T-helper 2 cell treated with Interferon-gamma antibody and Interleukin-4, amounts not matched to agents 5 μg/mL and 100 μg/mL, for 36 hours (primary cell): Measurements from ENCODE around the gene ESPNL.

ENCODE experiments used
- DNase-seq: peaks from one replicate; pipeline ENCODE4 v3.0.0; 2021; ENCODE audit warnings: low spot score
- H3K27ac Mint-ChIP-seq: one replicate; pipeline ENCODE4 v1.8.0; 2021; ENCODE audit warnings: mild to moderate bottlenecking, mixed read lengths
- H3K27me3 Mint-ChIP-seq: one replicate; pipeline ENCODE4 v1.8.0; 2021; ENCODE audit warnings: low read depth, mixed read lengths
- H3K36me3 Mint-ChIP-seq: one replicate; pipeline ENCODE4 v1.8.0; 2021; ENCODE audit warnings: low read depth, mixed read lengths
- H3K4me1 Mint-ChIP-seq: one replicate; pipeline ENCODE4 v1.8.0; 2021; ENCODE audit warnings: low read depth, mixed read lengths
- H3K4me3 Mint-ChIP-seq: one replicate; pipeline ENCODE4 v1.8.0; 2022; ENCODE audit warnings: mild to moderate bottlenecking, moderate library complexity, mixed read lengths
- H3K9me3 Mint-ChIP-seq: one replicate; pipeline ENCODE4 v1.8.0; 2021; ENCODE audit warnings: mixed read lengths

The ESPNL gene

DNA sequence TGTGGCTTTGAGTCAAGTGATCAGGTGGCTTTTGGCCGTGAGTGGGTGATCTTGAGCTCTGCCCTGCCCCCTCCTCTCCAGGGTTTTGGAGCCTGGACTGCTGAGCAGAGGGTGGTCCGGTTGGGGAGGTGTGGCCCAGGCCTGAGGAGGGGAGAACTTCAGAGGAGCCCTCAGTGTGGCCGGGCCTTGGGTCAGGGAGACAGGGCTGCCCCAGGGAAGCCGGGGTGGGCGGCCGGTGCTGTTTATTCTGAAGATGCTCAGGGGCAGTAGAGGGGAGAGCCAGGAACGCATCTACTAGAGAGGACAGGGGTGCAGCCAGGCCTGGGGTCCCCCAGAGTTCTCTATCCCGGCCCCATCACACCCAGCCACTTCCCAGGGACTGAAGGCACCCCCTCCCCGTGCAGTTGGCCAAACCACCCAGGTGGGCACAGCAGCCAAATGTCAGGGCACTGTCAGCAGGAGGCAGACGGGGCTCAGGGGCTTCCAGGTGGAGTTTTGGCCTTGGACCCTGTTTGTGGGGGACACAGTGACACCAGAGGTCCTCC is 59.6 kb downstream of the ESPNL start:
- DNase-seq, result no peak
- Mint-ChIP-seq H3K36me3 (no peaks in the 10 kb centered on the region), H3K9me3 (no peaks in the 10 kb centered on the region), H3K27ac (no peak overlapping the region), H3K4me3 (peak overlapping the region; percentile 69), H3K27me3 (peaks cover 38% of the 10 kb centered on the region), H3K4me1 (peaks cover 6% of the 10 kb centered on the region)

DNA sequence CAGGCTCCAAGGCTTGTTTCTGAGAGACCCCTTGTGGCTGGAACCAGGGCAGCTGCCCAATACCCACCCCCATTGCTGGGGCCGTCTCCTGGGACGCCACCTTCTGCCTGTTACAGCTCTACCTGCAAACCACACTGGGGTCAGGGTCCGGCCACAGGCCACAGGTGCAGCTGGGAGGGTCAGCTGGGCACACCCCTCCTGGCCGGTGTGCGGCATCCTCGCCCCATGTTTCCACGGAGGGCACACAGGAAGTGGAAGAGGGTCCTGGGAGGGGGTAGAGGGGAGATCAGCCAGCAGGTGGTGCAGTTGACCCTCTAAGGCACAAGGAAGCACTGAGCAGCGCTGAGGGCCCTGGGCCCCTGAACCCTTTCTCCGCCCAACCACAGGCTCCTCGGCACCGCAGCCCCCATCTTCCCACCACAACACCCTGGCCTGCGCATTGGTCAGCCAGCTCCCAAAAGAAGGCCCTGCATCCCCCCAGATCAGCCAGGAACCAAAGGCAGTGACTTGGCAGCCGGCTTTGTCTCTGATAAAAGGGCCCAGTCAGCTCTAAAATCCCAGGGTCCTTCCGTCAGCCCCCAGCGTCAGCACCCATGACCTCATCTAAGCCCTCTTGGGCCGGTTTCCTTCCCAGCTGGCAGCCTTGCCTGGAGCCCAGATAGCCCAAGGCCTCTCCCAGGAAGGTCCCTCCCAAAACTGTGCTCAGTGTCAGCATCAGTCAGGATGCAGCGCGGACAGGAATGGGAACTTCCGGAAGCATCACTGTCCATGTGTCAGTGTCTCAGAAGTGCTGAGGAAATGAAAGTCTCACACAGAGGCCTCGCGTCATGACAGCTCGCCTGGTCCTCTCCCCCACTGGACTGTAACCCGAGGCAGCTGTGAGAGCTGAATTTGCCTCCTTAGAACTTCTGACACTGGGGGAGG is 60.3 kb downstream of the ESPNL start:
- H3K9me3 Mint-ChIP-seq, result no peaks in the 10 kb centered on the region
- no peak for DNase-seq
- H3K4me3 Mint-ChIP-seq, result no peak overlapping the region
- no peaks in the 10 kb centered on the region for H3K36me3 Mint-ChIP-seq
- H3K4me1 Mint-ChIP-seq, result peaks cover 6% of the 10 kb centered on the region
- H3K27ac Mint-ChIP-seq, result no peak overlapping the region
- peaks cover 45% of the 10 kb centered on the region for H3K27me3 Mint-ChIP-seq

DNA sequence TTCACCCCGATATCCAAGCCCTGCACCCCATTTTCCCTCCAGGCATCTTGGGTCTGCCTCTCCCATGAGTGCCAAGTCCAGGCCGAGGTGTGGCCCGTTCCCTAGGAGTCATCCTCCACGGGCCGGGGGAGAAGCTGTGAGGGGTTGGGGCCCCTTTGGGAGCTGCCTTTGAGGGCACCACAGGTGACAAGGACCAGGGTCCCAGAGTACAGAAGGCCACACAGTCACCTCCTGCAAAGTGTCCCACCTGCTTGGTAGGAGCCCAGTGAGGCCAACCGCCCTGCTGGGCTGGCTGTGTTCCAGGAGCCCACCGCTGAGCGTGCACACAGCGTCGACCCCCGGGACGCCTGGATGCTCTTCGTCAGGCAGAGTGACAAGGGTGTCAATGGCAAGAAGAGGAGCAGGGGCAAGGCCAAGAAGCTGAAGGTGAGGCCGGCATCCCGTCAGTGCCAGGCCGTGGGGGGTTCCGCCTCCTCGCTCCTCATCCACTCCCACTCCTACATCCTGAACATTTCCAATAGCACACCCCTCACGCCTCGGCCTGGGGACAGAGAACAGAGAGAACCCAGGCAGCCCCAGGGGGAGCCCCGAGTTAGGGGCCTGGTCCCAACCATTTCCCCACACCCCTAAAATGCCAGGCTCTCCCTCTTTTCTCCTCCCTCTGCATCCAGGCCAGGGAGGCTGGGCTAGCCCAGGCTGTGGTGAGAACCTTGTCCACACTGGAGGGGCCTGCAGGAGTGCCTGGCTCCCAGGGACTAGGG is 61.3 kb downstream of the ESPNL start:
- H3K4me3 Mint-ChIP-seq, result no peak overlapping the region
- peaks cover 46% of the 10 kb centered on the region for H3K27me3 Mint-ChIP-seq
- no peak overlapping the region for H3K27ac Mint-ChIP-seq
- DNase-seq, result no peak
- H3K4me1 Mint-ChIP-seq, result peaks cover 6% of the 10 kb centered on the region
- no peaks in the 10 kb centered on the region for H3K36me3 Mint-ChIP-seq
- H3K9me3 Mint-ChIP-seq, result no peaks in the 10 kb centered on the region

DNA sequence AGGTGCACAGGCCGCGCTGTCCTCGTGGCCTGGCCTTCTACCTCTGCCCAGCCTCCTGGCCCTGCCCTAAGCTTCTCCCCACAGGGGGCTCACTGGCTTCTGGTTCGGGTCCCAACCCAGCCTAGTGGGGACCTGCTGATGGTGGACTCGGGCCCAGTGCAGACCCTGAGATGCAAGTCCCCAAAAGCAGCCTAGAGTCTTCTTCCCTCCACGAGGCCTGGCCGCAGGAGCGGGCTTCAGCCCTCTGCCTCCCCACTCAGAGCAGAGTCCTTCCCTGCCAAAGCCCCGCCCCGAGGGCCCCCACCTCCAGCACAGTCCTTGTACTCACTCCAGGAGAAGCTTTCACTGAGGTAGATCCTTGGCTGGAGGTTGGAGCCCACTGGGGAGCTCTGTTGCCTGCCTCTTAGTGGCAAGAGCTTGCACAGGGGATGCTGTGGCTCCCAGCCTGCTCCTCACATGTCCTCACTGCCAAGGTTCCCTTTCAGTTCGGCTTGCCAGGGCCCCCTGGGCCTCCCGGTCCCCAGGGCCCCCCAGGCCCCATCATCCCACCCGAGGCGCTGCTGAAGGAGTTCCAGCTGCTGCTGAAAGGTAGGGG is 62.2 kb downstream of the ESPNL start:
- H3K27me3 Mint-ChIP-seq, result peaks cover 45% of the 10 kb centered on the region

DNA sequence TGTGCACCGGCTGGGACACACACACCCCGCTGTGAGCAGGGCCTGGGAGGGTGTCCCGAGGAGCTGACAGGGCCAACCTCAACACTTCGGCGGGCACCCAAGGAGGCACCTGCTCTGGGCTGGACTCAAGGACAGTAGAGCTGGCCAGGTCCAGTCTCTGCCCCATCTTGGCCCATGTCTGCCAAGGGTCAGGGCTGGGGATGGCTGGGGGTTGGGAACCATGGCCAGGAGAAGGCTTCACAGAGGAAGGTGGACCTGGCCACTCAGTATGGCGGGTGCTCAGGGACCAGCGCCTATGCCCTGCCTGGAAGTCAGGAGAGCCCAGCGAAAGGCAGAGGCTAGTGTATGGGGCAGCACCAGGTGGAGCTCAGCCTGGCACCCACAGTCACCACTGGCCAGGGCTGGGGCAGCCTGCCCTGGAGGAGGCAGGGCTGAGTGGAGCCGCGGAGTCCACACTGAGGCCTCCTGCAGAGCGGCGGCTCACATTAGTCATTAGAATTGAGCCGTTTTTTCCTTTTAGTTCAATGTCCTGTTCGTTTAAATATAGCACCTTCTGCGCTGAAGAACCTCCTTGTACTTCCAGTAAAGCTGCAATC is 62.8 kb downstream of the ESPNL start:
- Mint-ChIP-seq H3K27ac (no peak overlapping the region), H3K36me3 (no peaks in the 10 kb centered on the region), H3K9me3 (no peaks in the 10 kb centered on the region), H3K4me3 (no peak overlapping the region), H3K4me1 (peaks cover 6% of the 10 kb centered on the region), H3K27me3 (peaks cover 44% of the 10 kb centered on the region)
- no peak for DNase-seq

More for the DNA sequence above, 62.2 kb downstream of the ESPNL start:
- Mint-ChIP-seq H3K36me3 (no peaks in the 10 kb centered on the region), H3K4me1 (peaks cover 6% of the 10 kb centered on the region), H3K27ac (no peak overlapping the region), H3K4me3 (no peak overlapping the region), H3K9me3 (no peaks in the 10 kb centered on the region)
- DNase-seq, result no peak

DNA sequence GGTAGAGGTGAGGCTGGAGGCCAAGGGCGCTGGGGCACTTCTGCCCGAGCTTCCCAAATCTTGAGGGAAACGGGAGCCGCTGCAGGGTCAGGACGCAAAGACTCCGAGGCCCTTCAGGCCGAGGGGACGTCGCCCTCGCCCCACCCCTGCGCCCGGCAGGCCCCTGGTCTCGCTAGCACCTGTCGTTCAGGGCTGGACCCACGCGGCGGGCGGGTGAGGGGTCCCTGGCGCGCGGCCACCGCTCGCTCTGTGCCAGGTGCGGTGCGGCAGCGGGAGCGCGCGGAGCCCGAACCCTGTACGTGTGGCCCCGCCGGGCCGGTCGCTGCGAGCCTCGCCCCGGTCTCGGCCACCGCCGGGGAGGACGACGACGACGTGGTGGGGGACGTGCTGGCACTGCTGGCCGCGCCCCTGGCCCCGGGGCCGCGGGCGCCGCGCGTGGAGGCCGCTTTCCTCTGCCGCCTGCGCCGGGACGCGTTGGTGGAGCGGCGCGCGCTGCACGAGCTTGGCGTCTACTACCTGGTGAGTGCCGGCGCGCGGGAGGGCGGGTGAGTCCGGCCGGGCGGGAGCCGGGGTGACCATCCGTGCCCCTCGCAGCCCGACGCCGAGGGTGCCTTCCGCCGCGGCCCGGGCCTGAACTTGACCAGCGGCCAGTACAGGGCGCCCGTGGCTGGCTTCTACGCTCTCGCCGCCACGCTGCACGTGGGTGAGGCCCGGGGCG is 63.5 kb downstream of the ESPNL start:
- Mint-ChIP-seq H3K4me1 (peaks cover 6% of the 10 kb centered on the region), H3K27me3 (peaks cover 44% of the 10 kb centered on the region), H3K4me3 (no peak overlapping the region), H3K9me3 (no peaks in the 10 kb centered on the region), H3K36me3 (peaks cover 2% of the 10 kb centered on the region), H3K27ac (no peak overlapping the region)
- no peak for DNase-seq

DNA sequence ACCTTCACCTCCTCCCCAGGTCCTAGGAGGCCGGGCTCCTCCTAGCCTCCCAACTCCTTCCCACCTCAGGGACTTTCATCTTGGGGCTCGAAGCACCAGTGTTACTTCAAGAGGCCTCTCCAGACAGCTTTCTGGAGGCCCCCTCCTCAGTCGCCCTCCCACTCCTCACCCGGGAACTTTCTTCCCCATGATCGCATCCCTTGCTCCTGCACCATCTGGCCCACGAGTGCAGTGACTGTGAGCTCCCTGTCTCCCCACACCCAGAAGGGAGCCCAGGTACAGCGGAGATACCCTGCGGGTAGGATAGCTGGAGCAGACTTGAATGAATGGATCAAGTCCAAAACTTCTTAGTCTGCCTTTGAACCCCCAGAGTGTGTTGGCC is 64.8 kb downstream of the ESPNL start:
- Mint-ChIP-seq H3K9me3 (no peaks in the 10 kb centered on the region), H3K27me3 (peaks cover 36% of the 10 kb centered on the region), H3K27ac (no peak overlapping the region), H3K4me3 (no peak overlapping the region), H3K4me1 (peaks cover 2% of the 10 kb centered on the region), H3K36me3 (peaks cover 3% of the 10 kb centered on the region)
- DNase-seq, result no peak

DNA sequence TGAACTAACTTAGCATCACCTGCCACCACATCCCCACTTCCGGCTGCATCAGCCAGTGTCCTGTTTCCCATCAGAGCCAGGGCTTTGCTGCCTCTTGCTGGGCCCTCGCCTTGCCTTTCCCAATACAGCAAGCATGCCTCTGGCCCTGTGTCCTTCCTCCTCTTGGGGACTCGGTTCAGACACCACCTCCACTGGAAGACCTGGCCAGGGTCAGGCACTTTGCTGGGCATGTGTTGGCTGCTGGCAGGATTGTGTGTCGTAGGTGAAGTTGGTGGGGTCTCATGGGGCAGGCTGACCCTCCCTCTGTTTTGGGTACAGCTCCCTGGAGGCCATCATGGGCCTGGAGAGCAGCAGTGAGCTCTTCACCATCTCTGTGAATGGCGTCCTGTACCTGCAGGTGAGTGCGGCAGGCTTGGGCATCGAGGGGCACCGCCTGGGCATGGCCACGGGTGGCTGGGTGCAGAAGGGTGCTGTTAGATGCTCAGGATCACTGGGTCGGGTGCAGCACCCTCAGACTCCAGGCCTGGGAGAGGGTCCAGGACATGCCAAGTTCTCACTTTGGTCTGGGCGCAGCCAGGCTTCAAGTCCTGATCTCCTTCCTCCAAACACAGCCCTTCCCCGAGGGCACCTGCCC is 65.3 kb downstream of the ESPNL start:
- no peak for DNase-seq
- Mint-ChIP-seq H3K36me3 (peaks cover 6% of the 10 kb centered on the region), H3K27me3 (peaks cover 31% of the 10 kb centered on the region), H3K4me3 (no peak overlapping the region), H3K4me1 (peaks cover 2% of the 10 kb centered on the region), H3K27ac (no peak overlapping the region), H3K9me3 (no peaks in the 10 kb centered on the region)

DNA sequence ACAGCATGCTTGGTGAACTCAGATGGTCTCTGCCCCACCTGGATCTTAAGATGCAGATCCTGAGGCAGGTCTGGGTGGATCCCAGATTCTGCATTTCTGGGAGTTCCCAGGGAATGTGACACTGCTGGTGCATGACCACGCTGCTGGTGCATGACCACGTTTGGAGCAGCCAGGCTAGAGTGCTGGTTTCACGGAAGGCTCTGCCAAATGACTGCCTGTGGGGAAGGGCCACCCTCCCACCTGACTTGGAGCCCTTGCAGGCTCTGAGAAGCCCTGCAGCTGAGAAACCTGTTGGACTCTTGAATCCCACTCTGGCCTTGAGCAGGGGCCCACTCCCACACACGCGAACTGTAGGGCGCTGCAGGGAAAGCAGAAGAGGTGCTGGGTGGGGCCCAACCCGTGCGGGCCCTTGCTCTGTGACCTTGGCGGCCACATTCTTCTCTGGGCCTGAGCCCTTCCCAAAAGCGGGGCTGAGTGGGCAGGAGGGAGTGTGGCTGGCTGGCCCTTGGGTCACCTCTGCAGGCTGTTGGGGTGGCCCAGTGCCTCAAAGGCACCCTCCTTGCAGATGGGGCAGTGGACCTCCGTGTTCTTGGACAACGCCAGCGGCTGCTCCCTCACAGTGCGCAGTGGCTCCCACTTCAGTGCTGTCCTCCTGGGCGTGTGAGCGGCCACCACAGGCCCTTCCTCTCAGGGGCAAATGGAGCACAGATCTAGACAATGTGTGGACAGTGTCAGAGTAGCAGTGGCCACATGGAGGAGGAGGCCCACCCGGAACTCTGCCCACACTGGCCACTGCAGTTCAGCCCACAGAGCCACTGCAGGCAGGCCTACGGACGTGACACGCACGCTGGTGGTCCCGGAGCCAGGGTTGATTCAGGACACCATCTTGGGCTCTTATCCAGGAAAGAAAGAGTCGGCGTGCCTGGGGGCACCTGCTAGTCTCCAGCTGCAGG is 66.5 kb downstream of the ESPNL start:
- no peak overlapping the region for H3K27ac Mint-ChIP-seq
- H3K9me3 Mint-ChIP-seq, result no peaks in the 10 kb centered on the region
- peaks cover 20% of the 10 kb centered on the region for H3K27me3 Mint-ChIP-seq
- H3K4me3 Mint-ChIP-seq, result no peak overlapping the region
- no peaks in the 10 kb centered on the region for H3K4me1 Mint-ChIP-seq
- peaks cover 11% of the 10 kb centered on the region for H3K36me3 Mint-ChIP-seq
- no peak for DNase-seq

DNA sequence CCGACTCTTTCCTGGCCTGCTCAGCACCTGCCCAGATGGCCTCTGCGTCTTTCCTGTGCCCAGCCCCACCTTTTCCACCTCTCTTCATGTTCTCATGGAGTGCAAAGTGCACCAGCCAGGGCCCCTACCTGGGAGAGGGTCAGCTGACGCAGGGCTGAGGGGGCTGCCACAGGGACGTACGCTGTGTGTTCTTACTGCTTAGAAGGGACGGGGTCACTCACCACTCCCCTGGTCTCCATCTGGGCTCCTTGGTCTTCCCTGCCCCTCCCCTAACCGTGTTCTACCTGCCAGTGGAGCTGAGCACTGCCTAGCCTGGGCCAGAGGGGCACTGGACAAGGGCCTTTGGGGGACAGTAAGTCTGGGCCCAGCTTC is 67.2 kb downstream of the ESPNL start:
- Mint-ChIP-seq H3K4me1 (no peaks in the 10 kb centered on the region), H3K27me3 (peaks cover 17% of the 10 kb centered on the region), H3K27ac (no peak overlapping the region), H3K36me3 (peaks cover 16% of the 10 kb centered on the region), H3K9me3 (no peaks in the 10 kb centered on the region), H3K4me3 (no peak overlapping the region)
- no peak for DNase-seq

DNA sequence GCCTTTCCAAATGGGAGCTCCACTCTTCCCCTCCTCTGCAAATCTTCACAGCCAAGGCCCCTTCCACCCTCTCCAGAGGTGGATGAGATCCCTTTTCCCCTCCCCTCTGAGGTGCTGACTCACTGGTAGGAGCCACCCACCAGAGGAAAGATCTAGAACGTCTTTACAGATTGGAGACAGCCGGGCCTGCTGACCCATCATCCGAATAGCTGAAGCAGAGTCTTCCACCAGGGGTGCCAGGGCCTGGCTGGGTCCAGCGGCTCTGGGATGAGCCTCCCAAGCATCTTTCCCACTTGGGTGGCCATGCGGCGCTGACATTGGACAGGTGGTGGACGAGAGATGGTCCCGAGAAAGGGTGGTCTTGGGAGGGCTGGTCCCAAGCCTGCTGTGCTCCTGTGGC is 67.6 kb downstream of the ESPNL start:
- H3K27ac Mint-ChIP-seq, result no peak overlapping the region

More for the DNA sequence above, 67.6 kb downstream of the ESPNL start:
- no peak for DNase-seq
- no peaks in the 10 kb centered on the region for H3K9me3 Mint-ChIP-seq
- H3K4me3 Mint-ChIP-seq, result no peak overlapping the region
- peaks cover 20% of the 10 kb centered on the region for H3K36me3 Mint-ChIP-seq
- H3K27me3 Mint-ChIP-seq, result peaks cover 16% of the 10 kb centered on the region
- H3K4me1 Mint-ChIP-seq, result no peaks in the 10 kb centered on the region
